ENCODE measurements around the gene EMC9.

The EMC9 gene

GRCh38 chr14:24100982-24101494 lies 40.4 kb downstream of the EMC9 start:
- H3K4me3 ChIP-seq (ENCODE audit: low read depth, low read length): no peak overlapping the region
- TF ChIP-seq CTCF (IDR thresholded peaks at IDR 0.05; ENCODE audit: low read depth, low read length): no peak
- in situ Hi-C loops (cut with HindIII; ENCODE audit: low sequenced_read_pairs): no loop called here
- no peak for DNase-seq (ENCODE audit: low read depth, low spot score)

GRCh38 chr14:24100197-24100981 lies 41.0 kb downstream of the EMC9 start:
- in situ Hi-C loops (cut with HindIII; ENCODE audit: low sequenced_read_pairs): no loop called here
- no peak for DNase-seq (ENCODE audit: low read depth, low spot score)

GRCh38 chr14:24098927-24099813 lies 42.2 kb downstream of the EMC9 start:
- in situ Hi-C loops (cut with HindIII; ENCODE audit: low sequenced_read_pairs): no loop called here
- no peak for DNase-seq (ENCODE audit: low read depth, low spot score)
- no peak overlapping the region for H3K4me3 ChIP-seq (ENCODE audit: low read depth, low read length)
- TF ChIP-seq CTCF (IDR thresholded peaks at IDR 0.05; ENCODE audit: low read depth, low read length): no peak

More at GRCh38 chr14:24100197-24100981, 41.0 kb downstream of the EMC9 start:
- H3K4me3 ChIP-seq (ENCODE audit: low read depth, low read length): no peak overlapping the region
- TF ChIP-seq CTCF (IDR thresholded peaks at IDR 0.05; ENCODE audit: low read depth, low read length): no peak

GRCh38 chr14:24098229-24098926 lies 43.0 kb downstream of the EMC9 start:
- no peak overlapping the region for H3K4me3 ChIP-seq (ENCODE audit: low read depth, low read length)
- TF ChIP-seq CTCF (IDR thresholded peaks at IDR 0.05; ENCODE audit: low read depth, low read length): no peak
- in situ Hi-C loops (cut with HindIII; ENCODE audit: low sequenced_read_pairs): no loop called here
- no peak for DNase-seq (ENCODE audit: low read depth, low spot score)

GRCh38 chr14:24096545-24097181 lies 44.7 kb downstream of the EMC9 start:
- in situ Hi-C loops (cut with HindIII; ENCODE audit: low sequenced_read_pairs): no loop called here
- H3K4me3 ChIP-seq (ENCODE audit: low read depth, low read length): no peak overlapping the region
- no peak for DNase-seq (ENCODE audit: low read depth, low spot score)
- TF ChIP-seq CTCF (IDR thresholded peaks at IDR 0.05; ENCODE audit: low read depth, low read length): no peak
